Tibial artery (tissue), 4 donors: ENCODE results near the gene TIMM17A.
A peak's percentile ranks its signal among the peaks of the same experiment; 100 is the strongest.

Experiments
- DNase-seq, 2 donors: peaks; one replicate each; pipeline ENCODE4 v3.0.0-alpha.2; 2019
- H3K27ac ChIP-seq, 2 donors: fragments of 200-600 bp; sonication (generic) in 1 of 2; 1 replicate in 1 of 2; 2 replicates in 1 of 2; pipeline ENCODE4 v1.5.1; 2018 to 2019; ENCODE audit warnings: mild to moderate bottlenecking in 1 of 2
- H3K27me3 ChIP-seq, 2 donors: fragments of 200-600 bp; sonication (generic) in 1 of 2; one replicate each; pipeline versions ENCODE4 v1.5.1 to v1.6.0; 2016 to 2019
- H3K36me3 ChIP-seq, 3 donors: fragments of 200-600 bp; sonication (generic) in 2 of 3; one replicate each; pipeline ENCODE4 v1.5.1; 2016 to 2019; ENCODE audit warnings: mild to moderate bottlenecking in 2 of 3
- H3K4me1 ChIP-seq, 4 donors: fragments of 200-600 bp; sonication (generic) in 2 of 4; 1 replicate in 3 of 4; 2 replicates in 1 of 4; pipeline ENCODE4 v1.5.1; 2016 to 2019
- H3K4me3 ChIP-seq, 2 donors: fragments of 200-600 bp; sonication (generic) in 1 of 2; 1 replicate in 1 of 2; 2 replicates in 1 of 2; pipeline ENCODE4 v1.5.1; 2018 to 2019; ENCODE audit warnings: mild to moderate bottlenecking in 2 of 2
- H3K9me3 ChIP-seq, 3 donors: fragments of 200-600 bp; sonication (generic) in 1 of 3; one replicate each; pipeline ENCODE4 v1.5.1; 2016 to 2019
- CTCF ChIP-seq, 2 experiments: fragments of 200-600 bp in 1 of 2; fragments of 450-650 bp in 1 of 2; IDR thresholded peaks; one replicate each; pipeline ENCODE4 v1.5.1; 2017 to 2019; ENCODE audit warnings: antibody characterized with exemption in 2 of 2, mild to moderate bottlenecking in 1 of 2, moderate library complexity in 1 of 2
- intact Hi-C: fragments of 100-400 bp; cut with DNase I; formaldehyde crosslinking; loops from one replicate; pipeline ENCODE4 v1.15.0; 2023; ENCODE audit warnings: low total_unique reads

The TIMM17A gene

GRCh38 chr1:201985355-201985754 lies 30.1 kb downstream of the TIMM17A start:
- Histone ChIP-seq H3K27me3 (no peaks in the 10 kb centered on the region), H3K27ac (no peak overlapping the region), H3K9me3 (no peaks in the 10 kb centered on the region), H3K36me3 (peaks cover 18 to 20% (median 19%) of the 10 kb centered on the region in 3 donors), H3K4me1 (peaks cover 0 to 27% (median 13%) of the 10 kb centered on the region in 4 donors), H3K4me3 (no peak overlapping the region)
- DNase-seq, result no peak
- TF ChIP-seq CTCF (IDR thresholded peaks at IDR 0.05), result no peak
- intact Hi-C loops, result no loop called here

GRCh38 chr1:201988601-201989000 lies 33.3 kb downstream of the TIMM17A start:
- no peak for TF ChIP-seq CTCF (IDR thresholded peaks at IDR 0.05)
- Histone ChIP-seq H3K27ac (no peak overlapping the region), H3K4me3 (no peak overlapping the region), H3K36me3 (peaks cover 41 to 51% (median 50%) of the 10 kb centered on the region in 3 donors), H3K4me1 (peaks cover 0 to 18% (median 10%) of the 10 kb centered on the region in 4 donors), H3K9me3 (no peaks in the 10 kb centered on the region), H3K27me3 (no peaks in the 10 kb centered on the region)
- intact Hi-C loops, result no loop called here
- peak in 1 of 2 donors; percentile 19 for DNase-seq

- H3K4me1 ChIP-seq, result peaks cover 0 to 8% (median 5%) of the 10 kb centered on the region in 4 donors
- intact Hi-C loops, result no loop called here
- no peak for TF ChIP-seq CTCF (IDR thresholded peaks at IDR 0.05)
- no peak overlapping the region for H3K4me3 ChIP-seq
- peaks cover 41 to 61% (median 58%) of the 10 kb centered on the region in 3 donors for H3K36me3 ChIP-seq
- no peaks in the 10 kb centered on the region for H3K27me3 ChIP-seq
- H3K9me3 ChIP-seq, result no peaks in the 10 kb centered on the region
- no peak overlapping the region for H3K27ac ChIP-seq
- peak in 1 of 2 donors; percentile 49 for DNase-seq
Observed at GRCh38 chr1:201989354-201990128, 34.2 kb downstream of the TIMM17A start.

- intact Hi-C loops, result no loop called here
- H3K4me3 ChIP-seq, result no peak overlapping the region
- TF ChIP-seq CTCF (IDR thresholded peaks at IDR 0.05), result no peak
- no peak overlapping the region for H3K27ac ChIP-seq
- H3K4me1 ChIP-seq, result peaks cover 0 to 5% (median 1%) of the 10 kb centered on the region in 4 donors
- no peaks in the 10 kb centered on the region for H3K9me3 ChIP-seq
- peaks cover 42 to 67% (median 59%) of the 10 kb centered on the region in 3 donors for H3K36me3 ChIP-seq
- DNase-seq, result peak in 1 of 2 donors; percentile 7
- no peaks in the 10 kb centered on the region for H3K27me3 ChIP-seq
Observed at GRCh38 chr1:201990427-201990826, 35.1 kb downstream of the TIMM17A start.

- H3K36me3 ChIP-seq, result peaks cover 55 to 93% (median 81%) of the 10 kb centered on the region in 3 donors
- H3K4me1 ChIP-seq, result no peaks in the 10 kb centered on the region
- no peaks in the 10 kb centered on the region for H3K27me3 ChIP-seq
- H3K27ac ChIP-seq, result no peak overlapping the region
- TF ChIP-seq CTCF (IDR thresholded peaks at IDR 0.05), result peak; percentile 62 to 67
- intact Hi-C loops, result no loop called here
- no peaks in the 10 kb centered on the region for H3K9me3 ChIP-seq
- no peak for DNase-seq
- no peak overlapping the region for H3K4me3 ChIP-seq
Observed at GRCh38 chr1:201999625-202000238, 44.4 kb downstream of the TIMM17A start.
